ENCODE measurements around the gene SLC39A8. TPM values are rescaled to one million over a fixed set of nuclear protein-coding genes. Genes with fewer than 3 reads are reported as not detected.

SLC39A8 gene
- total RNA-seq, 2 donors from 2014 or later = 11.1 to 19.2 TPM

DNA sequence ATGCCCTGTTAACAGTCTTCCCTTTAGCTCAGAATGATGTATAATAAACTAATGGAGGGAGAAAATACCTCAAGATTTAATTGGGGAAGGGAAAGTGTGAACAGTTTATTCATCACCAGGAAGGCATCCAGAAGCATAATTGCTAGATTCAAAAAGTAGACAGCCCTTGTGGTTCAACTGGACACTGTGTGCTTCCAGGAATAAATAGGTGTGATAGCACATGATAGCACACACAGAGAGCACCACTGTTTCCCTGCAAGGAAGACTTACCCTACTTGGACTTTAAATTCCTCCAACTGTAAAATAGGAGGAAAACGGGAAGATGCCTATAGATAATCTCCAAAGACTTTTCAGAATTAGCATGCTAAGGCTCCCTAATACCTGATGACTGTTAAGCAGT lies 27.8 kb downstream of the SLC39A8 start:
- H3K4me3 ChIP-seq = no peak overlapping the region
- WGBS = 74% methylated on average over 1 of the region's 1 CpG
- H3K36me3 ChIP-seq = no peaks in the 10 kb centered on the region
- H3K27ac ChIP-seq = no peak overlapping the region
- no peaks in the 10 kb centered on the region for H3K4me1 ChIP-seq (replicated peaks)
- TF ChIP-seq, protein P1, sequence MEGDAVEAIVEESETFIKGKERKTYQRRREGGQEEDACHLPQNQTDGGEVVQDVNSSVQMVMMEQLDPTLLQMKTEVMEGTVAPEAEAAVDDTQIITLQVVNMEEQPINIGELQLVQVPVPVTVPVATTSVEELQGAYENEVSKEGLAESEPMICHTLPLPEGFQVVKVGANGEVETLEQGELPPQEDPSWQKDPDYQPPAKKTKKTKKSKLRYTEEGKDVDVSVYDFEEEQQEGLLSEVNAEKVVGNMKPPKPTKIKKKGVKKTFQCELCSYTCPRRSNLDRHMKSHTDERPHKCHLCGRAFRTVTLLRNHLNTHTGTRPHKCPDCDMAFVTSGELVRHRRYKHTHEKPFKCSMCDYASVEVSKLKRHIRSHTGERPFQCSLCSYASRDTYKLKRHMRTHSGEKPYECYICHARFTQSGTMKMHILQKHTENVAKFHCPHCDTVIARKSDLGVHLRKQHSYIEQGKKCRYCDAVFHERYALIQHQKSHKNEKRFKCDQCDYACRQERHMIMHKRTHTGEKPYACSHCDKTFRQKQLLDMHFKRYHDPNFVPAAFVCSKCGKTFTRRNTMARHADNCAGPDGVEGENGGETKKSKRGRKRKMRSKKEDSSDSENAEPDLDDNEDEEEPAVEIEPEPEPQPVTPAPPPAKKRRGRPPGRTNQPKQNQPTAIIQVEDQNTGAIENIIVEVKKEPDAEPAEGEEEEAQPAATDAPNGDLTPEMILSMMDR (IDR thresholded peaks at IDR 0.05) = no peak
- no peak for TF ChIP-seq POLR2AphosphoS5 (IDR thresholded peaks at IDR 0.05)
- no peak for TF ChIP-seq POLR2A (IDR thresholded peaks at IDR 0.05)
- no peaks in the 10 kb centered on the region for H3K27me3 ChIP-seq (replicated peaks; ENCODE audit: insufficient read depth)
- intact Hi-C loops (cut with DNase I) = no loop called here
- H3K9me3 ChIP-seq = no peaks in the 10 kb centered on the region
- no peak for DNase-seq (ENCODE audit: low spot score)

GRCh38 chr4:102316585-102316984 lies 28.7 kb downstream of the SLC39A8 start:
- intact Hi-C loops (cut with DNase I) = no loop called here
- Histone ChIP-seq H3K36me3 (no peaks in the 10 kb centered on the region), H3K4me3 (no peak overlapping the region), H3K27me3 (replicated peaks; ENCODE audit: insufficient read depth) (no peaks in the 10 kb centered on the region), H3K27ac (no peak overlapping the region), H3K4me1 (replicated peaks) (peaks cover 6% of the 10 kb centered on the region), H3K9me3 (no peaks in the 10 kb centered on the region)
- 94% methylated on average over 2 of the region's 2 CpGs for WGBS
- no peak for DNase-seq (ENCODE audit: low spot score)
- TF ChIP-seq, protein P1 (IDR thresholded peaks at IDR 0.05) = no peak
- TF ChIP-seq POLR2A (IDR thresholded peaks at IDR 0.05) = no peak
- no peak for TF ChIP-seq POLR2AphosphoS5 (IDR thresholded peaks at IDR 0.05)

DNA sequence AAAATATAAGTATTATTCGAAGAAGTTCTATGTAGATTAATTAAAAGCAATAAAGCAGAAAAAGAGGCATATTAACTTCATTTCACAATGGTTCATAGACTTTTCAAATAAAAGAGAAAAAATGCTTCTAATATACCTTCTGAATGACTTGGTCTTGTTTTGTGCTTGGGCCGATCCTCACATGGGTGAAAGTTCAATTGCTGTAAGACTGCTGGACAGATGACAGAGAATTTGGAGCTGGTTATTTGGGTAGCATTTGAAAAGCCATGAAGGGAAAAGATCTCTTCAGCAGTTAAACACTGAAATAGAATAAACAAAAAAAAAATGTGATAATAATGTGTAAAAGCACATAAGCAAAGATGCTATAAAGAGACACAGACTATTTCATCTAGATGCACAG lies 29.8 kb downstream of the SLC39A8 start:
- Histone ChIP-seq H3K27me3 (replicated peaks; ENCODE audit: insufficient read depth) (no peaks in the 10 kb centered on the region), H3K4me3 (no peak overlapping the region), H3K27ac (no peak overlapping the region), H3K9me3 (no peaks in the 10 kb centered on the region), H3K4me1 (replicated peaks) (peaks cover 6% of the 10 kb centered on the region), H3K36me3 (no peaks in the 10 kb centered on the region)
- intact Hi-C loops (cut with DNase I) = no loop called here
- no peak for DNase-seq (ENCODE audit: low spot score)
- WGBS = 80% methylated on average over 2 of the region's 2 CpGs
- TF ChIP-seq POLR2A (IDR thresholded peaks at IDR 0.05) = no peak
- TF ChIP-seq, protein P1 (IDR thresholded peaks at IDR 0.05) = no peak
- no peak for TF ChIP-seq POLR2AphosphoS5 (IDR thresholded peaks at IDR 0.05)

DNA sequence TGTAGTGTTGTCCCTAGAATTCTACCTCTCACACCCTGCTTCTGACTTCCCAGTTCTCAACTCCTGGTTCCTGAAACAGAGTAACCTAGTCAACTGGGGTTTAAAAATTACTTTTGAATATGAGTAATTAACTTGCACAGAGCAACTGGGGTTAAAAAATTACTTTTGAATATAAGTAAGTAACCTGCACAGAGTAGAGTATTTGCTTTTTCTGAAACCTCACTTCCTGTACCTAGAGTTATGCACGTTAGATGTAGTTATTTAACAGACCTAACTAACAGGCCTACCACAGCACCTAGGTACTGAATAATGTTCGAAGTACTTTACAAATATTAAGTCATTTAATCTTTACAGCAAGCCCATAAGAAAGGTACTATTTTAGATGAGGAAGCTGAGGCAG lies 32.9 kb downstream of the SLC39A8 start:
- no peaks in the 10 kb centered on the region for H3K9me3 ChIP-seq

DNA sequence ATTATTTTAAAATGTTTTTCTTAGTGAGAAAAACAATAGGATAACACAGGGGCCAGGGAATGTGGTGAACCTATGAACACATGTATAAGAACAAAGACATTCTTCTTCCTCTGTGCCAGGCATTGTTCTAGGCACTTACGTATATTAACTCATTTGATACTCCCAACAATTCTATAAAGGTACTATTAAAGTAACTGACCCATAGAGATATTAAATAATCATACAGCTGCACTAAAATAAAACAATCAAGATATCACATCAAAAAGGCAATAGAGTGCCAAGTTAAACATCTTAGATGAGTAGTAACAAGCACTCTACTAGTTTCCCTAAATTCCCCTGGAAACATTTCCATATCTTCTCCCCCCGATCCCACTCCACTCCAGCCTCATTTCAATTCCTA lies 33.4 kb downstream of the SLC39A8 start:
- no peaks in the 10 kb centered on the region for H3K36me3 ChIP-seq
- H3K27ac ChIP-seq = no peak overlapping the region
- H3K4me1 ChIP-seq (replicated peaks) = peaks cover 6% of the 10 kb centered on the region
- TF ChIP-seq POLR2A (IDR thresholded peaks at IDR 0.05) (no peak), POLR2AphosphoS5 (IDR thresholded peaks at IDR 0.05) (no peak)
- TF ChIP-seq, protein P1 (IDR thresholded peaks at IDR 0.05) = no peak
- no peaks in the 10 kb centered on the region for H3K9me3 ChIP-seq
- no peak for DNase-seq (ENCODE audit: low spot score)
- no peak overlapping the region for H3K4me3 ChIP-seq
- intact Hi-C loops (cut with DNase I) = no loop called here
- no peaks in the 10 kb centered on the region for H3K27me3 ChIP-seq (replicated peaks; ENCODE audit: insufficient read depth)
- WGBS = 29% methylated on average over 2 of the region's 2 CpGs

More for the DNA sequence above, 32.9 kb downstream of the SLC39A8 start:
- 53% methylated on average over 2 of the region's 2 CpGs for WGBS
- Histone ChIP-seq H3K27me3 (replicated peaks; ENCODE audit: insufficient read depth) (no peaks in the 10 kb centered on the region), H3K4me3 (no peak overlapping the region), H3K4me1 (replicated peaks) (peaks cover 6% of the 10 kb centered on the region), H3K36me3 (no peaks in the 10 kb centered on the region), H3K27ac (no peak overlapping the region)
- DNase-seq (ENCODE audit: low spot score) = no peak
- TF ChIP-seq POLR2AphosphoS5 (IDR thresholded peaks at IDR 0.05) (no peak), POLR2A (IDR thresholded peaks at IDR 0.05) (no peak)
- TF ChIP-seq, protein P1 (IDR thresholded peaks at IDR 0.05) = no peak
- intact Hi-C loops (cut with DNase I) = no loop called here

Data from prostate gland (tissue), 2 donors.